Neural progenitor cell (in vitro differentiated cells): ENCODE results near the gene EZH1. TPM values are rescaled to one million over a fixed set of nuclear protein-coding genes. Genes with fewer than 3 reads are reported as not detected.

Experiments
- DNase-seq: peaks from one replicate; pipeline ENCODE4 v3.0.0-alpha.2; 2016; ENCODE audit warnings: low spot score
- H2AFZ ChIP-seq: fragments of 200-600 bp; sonication (generic); replicated peaks from 2 replicates; pipeline ENCODE4 v1.6.1; 2016; ENCODE audit warnings: antibody characterized with exemption
- H3F3A ChIP-seq: fragments of 200-600 bp; sonication (generic); 2 replicates; pipeline ENCODE4 v1.6.1; 2016; ENCODE audit warnings: antibody characterized with exemption, low read depth
- H3K27ac ChIP-seq: fragments of 200-600 bp; sonication (generic); 2 replicates; pipeline ENCODE4 v1.5.1; 2016; ENCODE audit warnings: mild to moderate bottlenecking
- H3K27me3 ChIP-seq: fragments of 200-600 bp; sonication (generic); 2 replicates; pipeline ENCODE4 v1.6.1; 2016; ENCODE audit warnings: mild to moderate bottlenecking, moderate library complexity
- H3K36me3 ChIP-seq: fragments of 200-600 bp; sonication (generic); 2 replicates; pipeline ENCODE4 v1.5.1; 2016
- H3K4me1 ChIP-seq: fragments of 200-600 bp; sonication (generic); 2 replicates; pipeline ENCODE4 v1.6.1; 2016; ENCODE audit warnings: mixed run types
- H3K4me2 ChIP-seq: fragments of 200-600 bp; sonication (generic); 2 replicates; pipeline ENCODE4 v1.6.1; 2016
- H3K4me3 ChIP-seq: fragments of 200-600 bp; sonication (generic); 2 replicates; pipeline ENCODE4 v1.5.1; 2016
- H3K79me2 ChIP-seq: fragments of 200-600 bp; sonication (generic); 2 replicates; pipeline ENCODE4 v1.6.1; 2016; ENCODE audit warnings: low read depth
- H3K9ac ChIP-seq: fragments of 200-600 bp; sonication (generic); 2 replicates; pipeline ENCODE4 v1.6.1; 2016
- H3K9me3 ChIP-seq: fragments of 200-600 bp; sonication (generic); 2 replicates; pipeline ENCODE4 v1.5.1; 2016; ENCODE audit warnings: low read depth
- H4K20me1 ChIP-seq: fragments of 200-600 bp; sonication (generic); 2 replicates; pipeline ENCODE4 v1.6.1; 2016; ENCODE audit warnings: low read depth
- H3K27ac Mint-ChIP-seq: 3 replicates; pipeline ENCODE4 v1.8.0; 2021; ENCODE audit warnings: mixed read lengths
- H3K27me3 Mint-ChIP-seq: 2 replicates; pipeline ENCODE4 v1.8.0; 2022; ENCODE audit warnings: low read depth, mild to moderate bottlenecking, inconsistent platforms, moderate library complexity, mixed read lengths; ENCODE audit not compliant: insufficient read depth
- H3K36me3 Mint-ChIP-seq: 3 replicates; pipeline ENCODE4 v1.8.0; 2021; ENCODE audit warnings: mixed read lengths
- H3K4me1 Mint-ChIP-seq: 3 replicates; pipeline ENCODE4 v1.8.0; 2021; ENCODE audit warnings: mixed read lengths
- H3K4me3 Mint-ChIP-seq: 3 replicates; pipeline ENCODE4 v1.8.0; 2021; ENCODE audit warnings: mild to moderate bottlenecking, moderate library complexity, mixed read lengths
- H3K9me3 Mint-ChIP-seq: 3 replicates; pipeline ENCODE4 v1.8.0; 2020; ENCODE audit warnings: mixed read lengths
- EZH2 ChIP-seq: fragments of 200-600 bp; sonication (generic); IDR thresholded peaks from 2 replicates; pipeline ENCODE4 v1.6.1; 2017; ENCODE audit warnings: antibody characterized with exemption, mild to moderate bottlenecking, moderate library complexity
- EZH2phosphoT487 ChIP-seq: fragments of 200-600 bp; sonication (generic); IDR thresholded peaks from 2 replicates; pipeline ENCODE4 v1.6.1; 2017; ENCODE audit warnings: antibody characterized with exemption
- total RNA-seq: library from RNA; depleted of rRNA; stranded (reverse); fragments of >200 nt; gene quantifications from 2 replicates; pipeline ENCODE4 v1.2.3, GENCODE V29; 2015; ENCODE audit warnings: low replicate concordance
- TF ChIP-seq, protein P1 (sequence below): fragments of 200-600 bp; sonication (generic); IDR thresholded peaks from 2 replicates; pipeline ENCODE4 v1.5.1; 2017; ENCODE audit warnings: antibody characterized with exemption, mild to moderate bottlenecking

EZH1 gene
- total RNA-seq, 1 donor from 2014 or later, result 48.5 TPM

DNA sequence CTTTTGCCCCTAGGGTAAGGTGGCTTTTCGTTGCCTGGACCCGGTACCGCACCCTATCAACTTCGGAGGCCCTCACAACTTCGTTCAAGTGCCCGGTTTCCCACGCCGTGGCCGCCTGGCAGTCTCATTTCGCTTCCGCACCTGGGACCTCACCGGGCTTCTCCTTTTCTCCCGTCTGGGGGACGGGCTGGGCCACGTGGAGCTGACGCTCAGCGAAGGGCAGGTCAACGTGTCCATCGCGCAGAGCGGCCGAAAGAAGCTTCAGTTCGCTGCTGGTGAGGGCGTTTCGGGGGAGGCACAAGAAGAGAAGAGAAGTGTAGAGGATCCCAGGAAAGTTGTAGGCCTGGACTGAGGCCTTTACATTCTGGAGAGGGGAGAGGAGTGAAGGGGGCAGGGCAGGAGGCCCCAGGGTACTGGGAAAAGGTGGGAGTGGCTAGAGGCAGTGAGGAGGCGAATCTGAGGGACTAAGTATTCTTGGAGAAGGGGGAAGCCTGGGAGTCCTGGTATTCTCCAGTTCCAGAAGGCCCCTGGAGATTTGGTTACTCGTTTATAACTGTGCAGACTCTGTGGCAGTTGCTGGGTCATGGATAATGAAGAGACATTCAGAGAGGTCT lies 57.0 kb downstream of the EZH1 start:
- Mint-ChIP-seq H3K27ac (no peak overlapping the region), H3K36me3 (peaks cover 28% of the 10 kb centered on the region), H3K4me3 (no peak overlapping the region), H3K27me3 (peaks cover 6% of the 10 kb centered on the region), H3K4me1 (peaks cover 17% of the 10 kb centered on the region), H3K9me3 (no peaks in the 10 kb centered on the region)
- H3K4me3 ChIP-seq, result no peak overlapping the region
- H3F3A ChIP-seq, result peaks cover 11% of the 10 kb centered on the region
- H2AFZ ChIP-seq, result no peak overlapping the region
- peaks cover 8% of the 10 kb centered on the region for H3K27me3 ChIP-seq
- no peaks in the 10 kb centered on the region for H3K36me3 ChIP-seq
- peaks cover 7% of the 10 kb centered on the region for H4K20me1 ChIP-seq
- H3K27ac ChIP-seq, result no peak overlapping the region
- H3K9me3 ChIP-seq, result no peaks in the 10 kb centered on the region
- no peak for DNase-seq
- TF ChIP-seq, protein P1, sequence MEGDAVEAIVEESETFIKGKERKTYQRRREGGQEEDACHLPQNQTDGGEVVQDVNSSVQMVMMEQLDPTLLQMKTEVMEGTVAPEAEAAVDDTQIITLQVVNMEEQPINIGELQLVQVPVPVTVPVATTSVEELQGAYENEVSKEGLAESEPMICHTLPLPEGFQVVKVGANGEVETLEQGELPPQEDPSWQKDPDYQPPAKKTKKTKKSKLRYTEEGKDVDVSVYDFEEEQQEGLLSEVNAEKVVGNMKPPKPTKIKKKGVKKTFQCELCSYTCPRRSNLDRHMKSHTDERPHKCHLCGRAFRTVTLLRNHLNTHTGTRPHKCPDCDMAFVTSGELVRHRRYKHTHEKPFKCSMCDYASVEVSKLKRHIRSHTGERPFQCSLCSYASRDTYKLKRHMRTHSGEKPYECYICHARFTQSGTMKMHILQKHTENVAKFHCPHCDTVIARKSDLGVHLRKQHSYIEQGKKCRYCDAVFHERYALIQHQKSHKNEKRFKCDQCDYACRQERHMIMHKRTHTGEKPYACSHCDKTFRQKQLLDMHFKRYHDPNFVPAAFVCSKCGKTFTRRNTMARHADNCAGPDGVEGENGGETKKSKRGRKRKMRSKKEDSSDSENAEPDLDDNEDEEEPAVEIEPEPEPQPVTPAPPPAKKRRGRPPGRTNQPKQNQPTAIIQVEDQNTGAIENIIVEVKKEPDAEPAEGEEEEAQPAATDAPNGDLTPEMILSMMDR, result no peak
- no peak for TF ChIP-seq EZH2phosphoT487
- no peak for TF ChIP-seq EZH2
- H3K9ac ChIP-seq, result no peak overlapping the region
- H3K4me1 ChIP-seq, result no peaks in the 10 kb centered on the region
- H3K4me2 ChIP-seq, result no peak overlapping the region
- no peaks in the 10 kb centered on the region for H3K79me2 ChIP-seq

DNA sequence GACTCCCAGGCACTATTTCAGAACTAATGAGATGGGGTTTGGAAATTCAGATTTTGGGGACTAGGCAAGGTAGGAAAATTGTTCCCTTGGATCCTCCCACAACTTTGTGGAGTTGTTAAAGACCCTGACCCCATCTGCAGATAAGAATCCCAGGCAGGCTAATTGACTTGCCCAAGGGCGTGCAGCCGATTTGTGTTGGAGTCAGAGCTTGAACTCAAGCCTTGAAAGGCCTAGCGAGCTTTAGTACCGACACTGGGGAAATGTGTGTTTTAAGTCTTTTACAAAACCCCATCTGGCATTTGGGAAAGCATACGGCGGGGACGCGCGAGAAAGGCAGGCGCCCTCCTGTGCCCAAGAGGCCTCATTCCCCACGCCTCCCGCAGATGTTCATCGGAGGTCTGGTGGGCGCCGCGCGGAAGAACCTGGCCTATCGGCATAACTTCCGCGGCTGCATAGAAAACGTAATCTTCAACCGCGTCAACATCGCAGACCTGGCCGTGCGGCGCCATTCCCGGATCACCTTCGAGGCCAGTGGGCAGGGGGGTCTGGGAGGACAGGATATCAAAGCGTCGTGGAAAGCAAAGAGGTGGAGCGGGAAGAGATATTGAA lies 58.2 kb downstream of the EZH1 start:
- peaks cover 24% of the 10 kb centered on the region for H3K4me1 Mint-ChIP-seq
- no peak overlapping the region for H2AFZ ChIP-seq
- H3K9me3 Mint-ChIP-seq, result no peaks in the 10 kb centered on the region
- H3K27ac Mint-ChIP-seq, result no peak overlapping the region
- H3K9me3 ChIP-seq, result no peaks in the 10 kb centered on the region
- peaks cover 23% of the 10 kb centered on the region for H3K36me3 Mint-ChIP-seq
- H3K36me3 ChIP-seq, result no peaks in the 10 kb centered on the region
- no peaks in the 10 kb centered on the region for H3K79me2 ChIP-seq
- no peak for DNase-seq
- H3K4me3 ChIP-seq, result no peak overlapping the region
- H3K27me3 ChIP-seq, result peaks cover 8% of the 10 kb centered on the region
- H3K27ac ChIP-seq, result no peak overlapping the region
- H3K4me2 ChIP-seq, result no peak overlapping the region
- H3K4me3 Mint-ChIP-seq, result no peak overlapping the region
- peaks cover 4% of the 10 kb centered on the region for H3K27me3 Mint-ChIP-seq
- peaks cover 7% of the 10 kb centered on the region for H4K20me1 ChIP-seq
- H3K9ac ChIP-seq, result no peak overlapping the region
- peaks cover 23% of the 10 kb centered on the region for H3F3A ChIP-seq
- peaks cover 4% of the 10 kb centered on the region for H3K4me1 ChIP-seq
- TF ChIP-seq EZH2 (no peak), EZH2phosphoT487 (no peak)
- TF ChIP-seq, protein P1, result no peak

DNA sequence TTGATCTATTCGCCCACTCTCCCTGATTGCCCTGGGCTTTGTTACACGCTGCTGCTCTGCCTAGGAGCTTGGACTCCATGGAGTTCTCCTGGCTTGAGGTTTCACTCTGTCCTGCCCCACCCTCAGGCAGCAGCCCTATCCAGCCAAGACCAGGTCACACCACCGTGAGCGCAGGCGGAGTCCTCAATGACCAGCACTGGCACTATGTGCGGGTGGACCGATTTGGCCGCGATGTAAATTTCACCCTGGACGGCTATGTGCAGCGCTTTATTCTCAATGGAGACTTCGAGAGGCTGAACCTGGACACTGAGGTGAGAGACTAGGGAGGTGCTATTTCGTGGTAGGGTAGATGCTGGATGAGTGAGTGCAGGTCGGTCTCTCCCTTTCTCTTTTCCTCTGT lies 59.0 kb downstream of the EZH1 start:
- H3K27me3 Mint-ChIP-seq, result peaks cover 3% of the 10 kb centered on the region
- H3K27me3 ChIP-seq, result peaks cover 8% of the 10 kb centered on the region
- peaks cover 7% of the 10 kb centered on the region for H4K20me1 ChIP-seq
- H2AFZ ChIP-seq, result no peak overlapping the region
- H3K4me1 ChIP-seq, result peaks cover 8% of the 10 kb centered on the region
- no peak overlapping the region for H3K4me3 ChIP-seq
- H3K27ac Mint-ChIP-seq, result peak overlapping the region; percentile 18
- no peaks in the 10 kb centered on the region for H3K9me3 ChIP-seq
- H3F3A ChIP-seq, result peaks cover 31% of the 10 kb centered on the region
- no peak overlapping the region for H3K27ac ChIP-seq
- H3K79me2 ChIP-seq, result no peaks in the 10 kb centered on the region
- H3K4me3 Mint-ChIP-seq, result peak overlapping the region; percentile 30
- H3K9ac ChIP-seq, result no peak overlapping the region
- DNase-seq, result no peak
- H3K4me1 Mint-ChIP-seq, result peaks cover 28% of the 10 kb centered on the region
- peaks cover 21% of the 10 kb centered on the region for H3K36me3 Mint-ChIP-seq
- TF ChIP-seq EZH2 (no peak), EZH2phosphoT487 (no peak)
- TF ChIP-seq, protein P1, result no peak
- H3K36me3 ChIP-seq, result no peaks in the 10 kb centered on the region
- no peak overlapping the region for H3K4me2 ChIP-seq
- H3K9me3 Mint-ChIP-seq, result no peaks in the 10 kb centered on the region
